GM20000 (cell line): ENCODE data around the gene F12.

ENCODE experiments used
- DNase-seq: peaks from one replicate; pipeline ENCODE4 v3.0.0; 2012; ENCODE audit warnings: low spot score
- CTCF ChIP-seq: IDR thresholded peaks from 2 replicates; pipeline ENCODE4 v1.5.1; 2012; ENCODE audit warnings: mild to moderate bottlenecking, control low read depth; ENCODE audit errors: extremely low read depth, missing control alignments

Gene F12

GRCh38 chr5:177354711-177355110, 54.7 kb downstream of the F12 start:
- TF ChIP-seq CTCF, result no peak
- no peak for DNase-seq

GRCh38 chr5:177354256-177354655, 55.1 kb downstream of the F12 start:
- DNase-seq, result no peak
- no peak for TF ChIP-seq CTCF

- no peak for TF ChIP-seq CTCF
- no peak for DNase-seq
Measured at GRCh38 chr5:177353093-177353492, 56.3 kb downstream of the F12 start.
